ENCODE results near the gene TOP3B. TPM values are rescaled to one million over a fixed set of nuclear protein-coding genes. Genes with fewer than 3 reads are reported as not detected.

Gene TOP3B
- total and polyA plus RNA-seq, 9 of the 15 experiments (the other 6 are each of a cell fraction or from before 2014, with no cell fraction given) = 3.0 to 188 (median 112) TPM

GRCh38 chr22:22001664-22002525, 19.3 kb upstream of the TOP3B start (continued):
- no peak for TF ChIP-seq CBFA2T2 (conservative IDR thresholded peaks at IDR 0.05)
- no peak for TF ChIP-seq E2F4 (CRISPR knock-in tag; IDR thresholded peaks at IDR 0.05; ENCODE audit: low read depth)
- peak; percentile 86; the same call in 1 of the 2 replicates for TF ChIP-seq RBM34 (IDR thresholded peaks at IDR 0.05; ENCODE audit: borderline replicate concordance, insufficient read depth, low read length)
- peak; percentile 48; the same call in 1 of the 2 replicates for TF ChIP-seq AFF4 (CRISPR knock-in tag; IDR thresholded peaks at IDR 0.05)
- no peak for TF ChIP-seq SFPQ (IDR thresholded peaks at IDR 0.05; ENCODE audit: low read depth, low read length)
- no peak for TF ChIP-seq SAFB (IDR thresholded peaks at IDR 0.05; ENCODE audit: borderline replicate concordance, low read depth, low read length)
- TF ChIP-seq ZNF766 (CRISPR knock-in tag; conservative IDR thresholded peaks at IDR 0.05) = no peak
- TF ChIP-seq, protein P1, sequence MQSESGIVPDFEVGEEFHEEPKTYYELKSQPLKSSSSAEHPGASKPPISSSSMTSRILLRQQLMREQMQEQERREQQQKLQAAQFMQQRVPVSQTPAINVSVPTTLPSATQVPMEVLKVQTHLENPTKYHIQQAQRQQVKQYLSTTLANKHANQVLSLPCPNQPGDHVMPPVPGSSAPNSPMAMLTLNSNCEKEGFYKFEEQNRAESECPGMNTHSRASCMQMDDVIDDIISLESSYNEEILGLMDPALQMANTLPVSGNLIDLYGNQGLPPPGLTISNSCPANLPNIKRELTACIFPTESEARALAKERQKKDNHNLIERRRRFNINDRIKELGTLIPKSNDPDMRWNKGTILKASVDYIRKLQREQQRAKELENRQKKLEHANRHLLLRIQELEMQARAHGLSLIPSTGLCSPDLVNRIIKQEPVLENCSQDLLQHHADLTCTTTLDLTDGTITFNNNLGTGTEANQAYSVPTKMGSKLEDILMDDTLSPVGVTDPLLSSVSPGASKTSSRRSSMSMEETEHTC (IDR thresholded peaks at IDR 0.05) = no peak
- TF ChIP-seq MCM5 (IDR thresholded peaks at IDR 0.05; ENCODE audit: low read depth) = no peak
- no peak for TF ChIP-seq YY1 (IDR thresholded peaks at IDR 0.05; ENCODE audit: borderline replicate concordance in 1 of 3, control insufficient read depth in 1 of 3, extremely low read depth in 1 of 3, insufficient read depth in 3 of 3, insufficient read length in 1 of 3, insufficient replicate concordance in 2 of 3, low read depth in 1 of 3, low read length in 2 of 3)
- TF ChIP-seq TEAD4 (IDR thresholded peaks at IDR 0.05; ENCODE audit: low read length) = peak; percentile 96
- no peak for TF ChIP-seq TEAD4 (CRISPR knock-in tag; IDR thresholded peaks at IDR 0.05; ENCODE audit: borderline replicate concordance)
- TF ChIP-seq, protein P2, sequence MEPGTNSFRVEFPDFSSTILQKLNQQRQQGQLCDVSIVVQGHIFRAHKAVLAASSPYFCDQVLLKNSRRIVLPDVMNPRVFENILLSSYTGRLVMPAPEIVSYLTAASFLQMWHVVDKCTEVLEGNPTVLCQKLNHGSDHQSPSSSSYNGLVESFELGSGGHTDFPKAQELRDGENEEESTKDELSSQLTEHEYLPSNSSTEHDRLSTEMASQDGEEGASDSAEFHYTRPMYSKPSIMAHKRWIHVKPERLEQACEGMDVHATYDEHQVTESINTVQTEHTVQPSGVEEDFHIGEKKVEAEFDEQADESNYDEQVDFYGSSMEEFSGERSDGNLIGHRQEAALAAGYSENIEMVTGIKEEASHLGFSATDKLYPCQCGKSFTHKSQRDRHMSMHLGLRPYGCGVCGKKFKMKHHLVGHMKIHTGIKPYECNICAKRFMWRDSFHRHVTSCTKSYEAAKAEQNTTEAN (CRISPR knock-in tag; IDR thresholded peaks at IDR 0.05) = no peak
- TF ChIP-seq RFX1 (IDR thresholded peaks at IDR 0.05) = no peak
- TF ChIP-seq ZNF24 (IDR thresholded peaks at IDR 0.05) = no peak
